HG02588 (cell line): ENCODE results near the gene IGFBP6.

ENCODE experiments used
- ATAC-seq: cut with Tn5 transposase; IDR thresholded peaks from one replicate; pipeline ENCODE4 v1.9.1; 2021; ENCODE audit warnings: mild to moderate bottlenecking, moderate library complexity; ENCODE audit not compliant: unreplicated experiment

IGFBP6 gene

DNA sequence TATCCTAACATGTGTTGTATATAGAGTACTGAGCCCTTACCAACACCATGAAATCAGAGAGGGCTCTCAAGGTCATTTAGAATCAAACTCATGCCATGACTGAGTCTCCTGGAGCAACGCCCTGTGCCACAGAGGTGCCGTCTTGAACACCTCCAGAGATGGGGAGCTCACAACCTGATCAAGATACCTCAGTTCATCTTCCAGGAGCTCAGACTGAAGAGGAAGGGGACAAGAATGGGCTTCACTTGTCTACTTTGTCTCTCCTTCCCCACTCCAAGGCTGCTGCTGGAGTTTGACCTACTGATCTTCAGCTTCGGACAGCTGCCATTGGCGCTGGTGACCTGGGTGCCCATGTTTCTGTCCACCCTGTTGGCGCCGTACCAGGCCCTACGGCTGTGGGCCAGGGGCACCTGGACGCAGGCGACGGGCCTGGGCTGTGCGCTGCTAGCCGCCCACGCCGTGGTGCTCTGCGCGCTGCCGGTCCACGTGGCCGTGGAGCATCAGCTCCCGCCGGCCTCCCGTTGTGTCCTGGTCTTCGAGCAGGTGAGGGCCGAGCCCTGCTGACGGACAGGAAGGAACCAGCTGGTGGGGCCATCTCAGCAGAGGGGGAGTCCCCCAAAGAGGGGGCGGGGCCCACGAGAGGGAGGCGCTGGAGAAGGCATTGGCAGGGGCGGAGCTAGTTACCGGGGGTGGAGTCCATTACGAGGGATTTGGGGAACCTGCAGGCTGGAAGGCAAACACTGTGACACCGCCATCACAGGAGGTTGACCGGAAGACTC, 17.8 kb downstream of the IGFBP6 start:
- ATAC-seq, result no peak

DNA sequence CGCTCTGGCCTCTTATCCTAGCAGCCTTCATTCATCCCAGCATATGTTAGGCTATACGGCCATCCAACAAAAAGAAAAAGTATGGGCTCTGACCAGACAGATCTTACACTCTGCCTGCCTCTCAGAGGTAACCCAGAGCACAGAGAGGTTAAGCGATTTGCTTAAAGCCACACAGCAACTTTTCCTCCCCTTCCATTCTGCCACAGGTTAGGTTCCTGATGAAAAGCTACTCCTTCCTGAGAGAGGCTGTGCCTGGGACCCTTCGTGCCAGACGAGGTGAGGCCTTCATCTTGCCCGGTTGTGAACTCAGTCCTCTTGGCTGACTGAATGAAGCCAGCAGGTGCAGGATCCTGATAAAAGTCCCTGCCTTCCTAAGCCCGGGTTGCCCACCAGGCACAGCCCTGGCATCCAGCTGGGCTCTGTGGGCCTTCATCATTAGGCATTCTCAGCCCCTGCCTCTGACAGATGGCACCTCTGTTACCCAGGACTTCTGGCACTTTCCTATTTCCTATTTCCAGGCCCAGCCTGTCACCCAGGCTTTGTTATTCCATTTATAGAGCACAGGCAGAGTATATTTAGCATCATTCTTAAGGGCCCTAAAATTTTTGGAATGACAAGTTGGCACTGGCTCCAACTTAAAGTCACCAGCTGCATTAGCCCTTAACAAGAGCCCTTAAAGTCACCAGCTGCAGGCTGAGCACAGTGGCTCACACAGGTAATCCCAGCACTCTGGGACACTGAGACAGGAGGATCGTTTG, 18.6 kb downstream of the IGFBP6 start:
- no peak for ATAC-seq

GRCh38 chr12:53118751-53119300, 21.4 kb downstream of the IGFBP6 start:
- no peak for ATAC-seq

DNA sequence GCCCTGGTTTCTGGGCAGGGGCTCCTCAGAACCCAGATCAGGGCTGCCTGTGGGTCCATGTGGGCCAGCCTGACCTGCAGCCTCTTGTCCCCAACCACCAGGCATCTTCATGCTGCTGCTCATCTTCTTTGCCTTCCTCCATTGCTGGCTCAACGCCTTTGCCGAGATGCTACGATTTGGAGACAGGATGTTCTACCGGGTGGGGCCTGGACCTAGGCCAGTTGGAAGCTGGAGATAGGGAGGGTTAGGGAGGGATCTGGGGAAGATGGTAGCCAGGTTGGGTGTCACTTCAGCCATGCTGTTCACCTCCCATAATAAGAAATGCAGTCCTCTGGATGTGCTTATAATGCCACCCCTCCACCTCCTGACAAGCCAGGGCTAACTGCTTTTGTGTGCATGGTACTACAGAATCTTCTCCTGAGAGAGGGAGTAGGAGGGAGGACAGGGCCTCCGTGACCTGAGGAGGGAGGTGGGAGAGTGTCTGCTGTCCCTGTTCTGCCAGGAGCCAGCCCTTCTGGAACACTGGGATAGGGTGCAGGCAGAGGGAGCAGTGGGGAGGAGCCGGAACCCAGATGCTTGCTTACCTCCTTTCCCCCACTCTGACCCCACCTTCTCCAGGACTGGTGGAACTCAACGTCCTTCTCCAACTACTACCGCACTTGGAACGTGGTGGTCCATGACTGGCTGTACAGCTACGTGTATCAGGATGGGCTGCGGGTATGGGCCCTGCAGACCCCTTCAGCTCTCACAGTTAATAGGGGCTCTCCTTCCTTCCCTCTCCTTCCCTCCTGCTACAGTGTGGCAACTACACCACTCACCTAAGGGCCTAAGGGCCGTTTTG, 23.4 kb downstream of the IGFBP6 start:
- ATAC-seq, result no peak

DNA sequence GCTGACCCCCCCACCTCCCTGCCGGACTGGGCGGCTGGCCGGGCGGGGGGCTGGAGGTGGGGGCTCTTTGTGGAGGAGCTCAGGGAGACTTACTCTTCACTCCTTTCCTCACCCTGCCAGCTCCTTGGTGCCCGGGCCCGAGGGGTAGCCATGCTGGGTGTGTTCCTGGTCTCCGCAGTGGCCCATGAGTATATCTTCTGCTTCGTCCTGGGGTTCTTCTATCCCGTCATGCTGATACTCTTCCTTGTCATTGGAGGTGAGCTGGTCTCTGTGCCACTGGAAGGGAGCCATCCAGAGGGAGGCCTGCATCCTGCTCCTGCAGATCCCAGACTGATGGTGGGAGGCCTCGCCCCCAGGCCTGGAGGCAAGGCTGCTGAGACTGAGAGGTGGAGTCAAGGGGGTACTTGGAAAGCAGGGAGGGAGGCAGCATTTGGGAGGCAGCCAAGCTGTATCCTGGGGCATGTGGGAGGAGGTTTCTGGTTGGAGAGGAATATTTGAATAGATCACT, 25.5 kb downstream of the IGFBP6 start:
- ATAC-seq, result no peak

GRCh38 chr12:53123578-53124351, 26.3 kb downstream of the IGFBP6 start:
- no peak for ATAC-seq

GRCh38 chr12:53124352-53124723, 26.9 kb downstream of the IGFBP6 start:
- ATAC-seq, result no peak

GRCh38 chr12:53127169-53127568, 29.7 kb downstream of the IGFBP6 start:
- ATAC-seq, result no peak

GRCh38 chr12:53128780-53129569, 31.5 kb downstream of the IGFBP6 start:
- no peak for ATAC-seq

- ATAC-seq, result no peak
These were observed 34.4 kb downstream of the IGFBP6 start for GRCh38 chr12:53131844-53132243.

DNA sequence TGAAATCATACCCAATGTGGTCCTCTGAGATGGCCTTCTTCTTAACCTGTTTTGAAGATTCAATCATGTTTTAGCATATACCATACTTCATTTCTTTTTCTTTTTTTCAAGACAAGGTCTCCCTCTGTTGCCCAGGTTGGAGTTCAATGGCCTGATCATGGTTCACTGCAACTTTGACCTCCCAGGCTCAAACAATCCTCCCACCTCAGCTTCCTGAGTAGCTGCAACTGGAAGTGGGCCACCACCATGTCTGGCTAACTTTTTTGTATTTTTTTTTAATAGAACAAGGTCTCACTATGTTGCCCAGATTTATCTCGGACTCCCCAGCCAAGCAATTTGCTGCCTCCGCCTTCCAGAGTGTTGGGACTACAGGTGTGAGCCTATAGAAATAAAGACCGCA, 36.3 kb downstream of the IGFBP6 start:
- no peak for ATAC-seq

- no peak for ATAC-seq
These were observed 45.9 kb downstream of the IGFBP6 start for GRCh38 chr12:53143355-53143754.

DNA sequence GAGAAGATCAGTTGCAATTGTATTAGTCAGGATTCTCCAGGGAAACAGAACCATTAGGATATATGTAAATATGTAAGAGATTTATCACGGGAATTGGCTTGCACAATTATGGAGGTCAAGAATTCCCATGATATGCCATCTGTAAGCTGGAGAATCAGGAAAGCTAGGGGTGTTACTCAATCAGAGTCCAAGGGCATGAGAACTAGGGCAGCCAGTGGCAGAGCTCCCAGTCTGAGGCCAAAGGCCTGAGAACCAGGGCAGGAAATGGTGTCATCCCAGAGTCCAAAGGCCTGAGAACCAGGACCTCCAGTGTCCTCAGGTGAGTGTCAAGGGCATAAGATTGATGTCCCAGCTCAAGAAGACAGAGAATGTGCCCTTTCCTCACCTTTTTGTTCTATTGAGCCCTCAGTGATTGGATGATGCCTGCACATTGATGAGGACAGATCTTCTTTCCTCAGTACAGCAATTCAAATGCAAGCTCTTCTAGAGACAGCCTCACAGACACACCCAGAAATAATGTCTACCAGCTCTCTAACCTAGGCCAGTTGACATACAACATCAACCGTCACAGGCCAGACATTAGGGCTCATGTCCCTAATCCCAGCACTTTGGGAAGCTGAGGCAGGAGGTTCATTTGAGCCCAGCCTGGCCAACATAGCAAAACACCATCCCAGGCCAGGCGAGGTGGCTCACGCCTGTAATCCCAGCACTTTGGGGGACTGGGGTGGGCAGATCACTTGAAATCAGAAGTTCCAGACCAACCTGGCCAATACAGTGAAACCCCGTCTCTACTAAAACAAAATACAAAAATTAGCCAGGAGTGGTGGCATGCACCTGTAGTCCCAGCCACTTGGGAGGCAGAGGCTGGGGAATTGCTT, 48.2 kb downstream of the IGFBP6 start:
- no peak for ATAC-seq

DNA sequence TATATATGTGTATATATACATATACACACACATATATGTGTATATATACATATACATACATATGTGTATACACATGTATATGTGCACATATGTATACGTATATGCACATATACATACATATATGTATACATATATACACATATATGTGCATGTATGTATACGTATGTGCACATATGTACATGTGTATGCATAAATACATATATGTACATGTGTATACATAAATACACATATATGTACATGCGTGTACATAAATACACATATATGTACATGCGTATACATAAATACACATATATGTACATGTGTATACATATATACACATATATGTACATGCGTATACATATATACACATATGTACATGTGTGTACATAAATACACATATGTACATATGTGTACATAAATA, 49.7 kb downstream of the IGFBP6 start:
- no peak for ATAC-seq

DNA sequence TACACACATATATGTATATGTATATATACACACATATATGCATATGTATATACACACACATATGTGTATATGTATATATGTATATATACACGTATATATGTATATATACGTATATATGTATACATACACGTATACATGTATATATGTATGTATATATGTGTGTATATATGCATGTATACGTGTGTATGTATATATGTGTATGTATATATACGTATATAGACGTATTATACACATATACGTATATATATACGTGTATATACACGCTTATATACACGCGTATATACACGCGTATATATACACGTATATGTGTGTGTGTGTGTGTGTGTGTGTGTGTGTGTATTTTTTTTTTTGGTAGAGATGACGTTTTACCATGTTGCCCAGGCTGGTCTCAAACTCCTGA, 50.2 kb downstream of the IGFBP6 start:
- no peak for ATAC-seq

DNA sequence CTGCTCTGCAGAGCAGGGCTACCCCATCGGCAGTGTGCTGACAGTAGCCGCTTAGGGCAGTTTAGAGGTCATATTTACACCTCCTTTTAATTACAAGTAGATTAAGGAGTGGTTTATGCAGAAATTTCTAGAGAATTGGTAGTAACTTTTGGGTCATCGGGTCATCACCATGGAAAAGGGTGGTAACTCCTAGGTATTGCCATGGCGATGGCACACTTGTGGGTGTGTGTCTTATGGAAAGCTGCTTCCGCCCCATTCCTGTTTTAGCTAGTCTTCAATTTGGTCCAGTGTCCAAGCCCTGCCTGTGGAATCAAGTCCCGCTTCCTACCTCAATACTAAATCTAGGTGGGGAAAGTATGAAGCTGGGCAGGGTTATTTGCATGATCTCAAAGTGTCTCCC, 53.6 kb downstream of the IGFBP6 start:
- ATAC-seq, result no peak
